Measurements from ENCODE around the gene OR2V2.

The OR2V2 gene

DNA sequence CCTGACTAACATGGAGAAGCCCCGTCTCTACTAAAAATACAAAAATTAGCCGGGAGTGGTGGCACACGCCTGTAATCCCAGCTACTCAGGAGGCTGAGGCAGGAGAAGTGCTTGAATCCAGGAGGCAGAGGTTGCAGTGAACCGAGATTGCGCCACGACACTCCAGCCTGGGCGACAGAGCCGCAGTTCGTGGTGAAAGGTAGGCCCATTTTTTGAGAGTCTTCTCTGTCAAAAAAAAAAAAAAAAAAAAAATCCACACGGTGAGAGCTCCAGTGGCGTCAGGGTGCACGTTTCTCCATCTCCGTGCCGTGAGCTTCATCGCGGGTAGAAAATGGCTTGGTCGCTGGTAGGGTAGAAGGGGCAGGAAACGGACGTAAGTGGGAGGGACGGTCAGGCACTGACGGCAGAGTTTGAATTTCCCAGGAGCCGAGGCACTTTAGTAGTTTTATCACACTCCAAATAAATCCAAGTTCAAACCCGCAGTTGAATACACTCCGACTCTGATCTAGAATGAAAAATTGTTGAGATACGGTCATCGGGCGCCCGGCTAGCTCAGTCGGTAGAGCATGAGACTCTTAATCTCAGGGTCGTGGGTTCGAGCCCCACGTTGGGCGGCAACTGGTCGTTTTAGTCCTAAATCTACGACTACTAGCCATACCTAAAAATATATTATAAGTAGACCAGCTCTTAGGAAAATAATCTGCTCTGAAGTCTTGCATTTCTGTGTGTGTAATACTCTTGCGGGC lies 60.0 kb downstream of the OR2V2 start:
- DNase-seq (ENCODE audit: low spot score): peak; percentile 80

- no peak for DNase-seq (ENCODE audit: low spot score)
These were observed 60.5 kb downstream of the OR2V2 start for GRCh38 chr5:181207960-181208253.
